H1 (cell line): Measurements from ENCODE around the gene ARHGAP1. TPM values are rescaled to one million over a fixed set of nuclear protein-coding genes. Genes with fewer than 3 reads are reported as not detected.

Experiments
- CTCF ChIA-PET: fragments of 300-600 bp; sonication (Branson Sonifier 250); formaldehyde crosslinking; loops from one replicate; lab custom pipeline; 2021; ENCODE audit not compliant: partially characterized antibody; lab: Charles Lee
- POLR2A ChIA-PET: fragments of 300-600 bp; sonication (Branson Sonifier 250); formaldehyde crosslinking; loops from one replicate; lab custom pipeline; 2021; ENCODE audit warnings: inconsistent platforms; ENCODE audit not compliant: partially characterized antibody; lab: Charles Lee
- DNase-seq, 2 experiments: peaks; one replicate each; pipeline versions ENCODE4 v3.0.0 to v3.0.0-alpha.2; 2010 to 2022; ENCODE audit warnings: low spot score in 2 of 2, low read depth in 1 of 2, mixed read lengths in 1 of 2
- FAIRE-seq: peaks from 2 replicates; lab custom pipeline; 2011; peaks lifted over from hg19 to GRCh38; lab: Jason Lieb, UNC
- H2AFZ ChIP-seq: 2 replicates; pipeline ENCODE4 v1.8.1; 2012; ENCODE audit warnings: low read length, inconsistent platforms
- H2AK5ac ChIP-seq: 2 replicates; pipeline ENCODE4 v1.6.1; 2013; ENCODE audit warnings: low read depth, low read length
- H2BK120ac ChIP-seq: replicated peaks from 2 replicates; pipeline ENCODE3; 2013; ENCODE audit warnings: low read depth, low read length, inconsistent platforms
- H2BK12ac ChIP-seq: 2 replicates; pipeline ENCODE4 v1.6.1; 2013; ENCODE audit warnings: low read depth, low read length
- H2BK15ac ChIP-seq: 2 replicates; pipeline ENCODE4 v1.6.1; 2013; ENCODE audit warnings: low read length
- H2BK20ac ChIP-seq: 2 replicates; pipeline ENCODE4 v1.6.1; 2013; ENCODE audit warnings: low read length
- H2BK5ac ChIP-seq: 2 replicates; pipeline ENCODE4 v1.6.1; 2013; ENCODE audit warnings: low read depth, low read length
- H3K14ac ChIP-seq: 2 replicates; pipeline ENCODE4 v1.6.1; 2013; ENCODE audit warnings: inconsistent platforms; ENCODE audit not compliant: insufficient read length
- H3K18ac ChIP-seq: 2 replicates; pipeline ENCODE4 v1.6.1; 2013; ENCODE audit warnings: low read length; ENCODE audit errors: extremely low read depth
- H3K23ac ChIP-seq: 2 replicates; pipeline ENCODE4 v1.6.1; 2013; ENCODE audit warnings: inconsistent platforms; ENCODE audit not compliant: insufficient read length
- H3K23me2 ChIP-seq: 2 replicates; pipeline ENCODE4 v1.6.1; 2013; ENCODE audit warnings: low read depth, low read length
- H3K27ac ChIP-seq: 2 replicates; pipeline ENCODE4 v1.6.1; 2011; ENCODE audit warnings: low read depth, low read length, inconsistent platforms
- H3K27me3 ChIP-seq, 4 experiments: replicated peaks in 1 of 4; 1 replicate in 1 of 4; 2 replicates in 3 of 4; pipeline versions ENCODE4 v1.6.1 to v1.8.1; 2011 to 2013; ENCODE audit warnings: low read length in 3 of 4, mild to moderate bottlenecking in 3 of 4, inconsistent platforms in 2 of 4, mixed read lengths in 2 of 4, moderate library complexity in 1 of 4; ENCODE audit not compliant: control insufficient read depth in 3 of 4, insufficient read depth in 3 of 4; ENCODE audit errors: extremely low read depth in 1 of 4
- H3K36me3 ChIP-seq, 4 experiments: 2 replicates each; pipeline versions ENCODE4 v1.6.1 to v1.8.1; 2011 to 2013; ENCODE audit warnings: mild to moderate bottlenecking in 4 of 4, low read length in 3 of 4, moderate library complexity in 2 of 4, control low read depth in 1 of 4, inconsistent platforms in 1 of 4; ENCODE audit not compliant: insufficient read depth in 4 of 4, control insufficient read depth in 2 of 4
- H3K4ac ChIP-seq: replicated peaks from 2 replicates; pipeline ENCODE3; 2013; ENCODE audit warnings: low read length, low read depth, mixed read lengths, inconsistent platforms; ENCODE audit not compliant: insufficient read length
- H3K4me1 ChIP-seq, 4 experiments: replicated peaks in 1 of 4; 1 replicate in 1 of 4; 2 replicates in 3 of 4; pipeline versions ENCODE4 v1.6.1 to v1.8.1; 2011 to 2013; ENCODE audit warnings: low read length in 3 of 4, inconsistent platforms in 2 of 4, mixed read lengths in 1 of 4; ENCODE audit not compliant: insufficient read depth in 4 of 4, control insufficient read depth in 3 of 4
- H3K4me2 ChIP-seq, 2 experiments: 2 replicates each; pipeline versions ENCODE4 v1.6.1 to v1.8.1; 2011 to 2013; ENCODE audit warnings: low read depth in 2 of 2, low read length in 2 of 2, control low read depth in 1 of 2, inconsistent platforms in 1 of 2, mild to moderate bottlenecking in 1 of 2; ENCODE audit not compliant: insufficient read depth in 1 of 2
- H3K4me3 ChIP-seq, 4 experiments: fragments of 200-600, 300-600 bp in 1 of 4; sonication (generic), shearing (Covaris generic), sonication (Bioruptor Twin) in 1 of 4; 2 replicates each; pipeline versions ENCODE4 v1.5.1 to v1.8.1; 2011 to 2016; ENCODE audit warnings: low read length in 4 of 4, low read depth in 3 of 4, control low read depth in 2 of 4, inconsistent platforms in 2 of 4, mild to moderate bottlenecking in 2 of 4, mixed read lengths in 1 of 4, moderate library complexity in 1 of 4; ENCODE audit not compliant: insufficient read depth in 2 of 4; ENCODE audit errors: extremely low read depth in 1 of 4
- H3K56ac ChIP-seq: replicated peaks from 2 replicates; pipeline ENCODE3; 2013; ENCODE audit warnings: low read depth, mild to moderate bottlenecking, mixed read lengths, low read length, inconsistent platforms; ENCODE audit not compliant: insufficient read length
- H3K79me1 ChIP-seq: 2 replicates; pipeline ENCODE4 v1.6.1; 2013; ENCODE audit warnings: low read depth, low read length, control low read depth
- H3K79me2 ChIP-seq, 2 experiments: 2 replicates each; pipeline versions ENCODE4 v1.6.1 to v1.8.1; 2012 to 2013; ENCODE audit warnings: low read length in 2 of 2, mild to moderate bottlenecking in 2 of 2, inconsistent platforms in 1 of 2; ENCODE audit not compliant: insufficient read depth in 2 of 2, control insufficient read depth in 1 of 2
- H3K9ac ChIP-seq, 4 experiments: replicated peaks in 1 of 4; 1 replicate in 1 of 4; 2 replicates in 3 of 4; pipeline versions ENCODE4 v1.6.1 to v1.8.1; 2011 to 2013; ENCODE audit warnings: low read depth in 3 of 4, low read length in 3 of 4, control low read depth in 2 of 4, mild to moderate bottlenecking in 2 of 4, moderate library complexity in 2 of 4, inconsistent platforms in 1 of 4; ENCODE audit errors: extremely low read depth in 1 of 4
- H3K9me3 ChIP-seq, 2 experiments: 2 replicates each; pipeline versions ENCODE4 v1.6.1 to v1.8.1; 2012 to 2013; ENCODE audit warnings: mild to moderate bottlenecking in 2 of 2, moderate library complexity in 2 of 2, control low read depth in 1 of 2, inconsistent platforms in 1 of 2, low read depth in 1 of 2, low read length in 1 of 2, mixed read lengths in 1 of 2; ENCODE audit not compliant: insufficient read depth in 2 of 2
- H4K20me1 ChIP-seq, 2 experiments: replicated peaks in 1 of 2; 2 replicates each; pipeline versions ENCODE3 to v1.8.1; 2011 to 2013; ENCODE audit warnings: inconsistent platforms in 2 of 2, low read length in 2 of 2, mild to moderate bottlenecking in 1 of 2; ENCODE audit not compliant: insufficient read depth in 2 of 2, control insufficient read depth in 1 of 2
- H4K5ac ChIP-seq: 2 replicates; pipeline ENCODE4 v1.6.1; 2013; ENCODE audit warnings: low read length, low read depth, mixed read lengths, inconsistent platforms; ENCODE audit not compliant: insufficient read length
- H4K8ac ChIP-seq: 2 replicates; pipeline ENCODE4 v1.8.0; 2013; ENCODE audit warnings: mild to moderate bottlenecking, moderate library complexity, low read length, inconsistent platforms; ENCODE audit not compliant: insufficient read depth; ENCODE audit errors: extremely low read depth
- H4K91ac ChIP-seq: replicated peaks from 2 replicates; pipeline ENCODE3; 2013; ENCODE audit warnings: low read length, mixed read lengths, inconsistent platforms; ENCODE audit not compliant: insufficient read length
- ASH2L ChIP-seq: fragments of 200-600, 300-600 bp; sonication (generic); IDR thresholded peaks from one replicate; pipeline ENCODE4 v1.7.1; 2017; ENCODE audit warnings: low read length
- ATF3 ChIP-seq: IDR thresholded peaks from 2 replicates; pipeline ENCODE4 v1.6.1; 2011; ENCODE audit warnings: low read depth, mild to moderate bottlenecking, low read length; ENCODE audit not compliant: insufficient read depth
- CBX8 ChIP-seq: fragments of 300-800, 300-1000 bp; sonication (generic); IDR thresholded peaks from 2 replicates; pipeline ENCODE4 v1.7.1; 2016; ENCODE audit warnings: low read depth, low read length, borderline replicate concordance
- CTBP2 ChIP-seq: IDR thresholded peaks from 2 replicates; pipeline ENCODE4 v1.7.0; 2011; ENCODE audit warnings: borderline replicate concordance, mild to moderate bottlenecking, moderate library complexity, mixed read lengths, low read length; ENCODE audit not compliant: insufficient read depth, insufficient read length
- EP300 ChIP-seq, 2 experiments: IDR thresholded peaks; 1 replicate in 1 of 2; 2 replicates in 1 of 2; pipeline ENCODE4 v1.6.1; 2011 to 2012; ENCODE audit warnings: low read depth in 2 of 2, low read length in 2 of 2, mild to moderate bottlenecking in 2 of 2, borderline replicate concordance in 1 of 2, inconsistent platforms in 1 of 2, moderate library complexity in 1 of 2
- POU5F1 ChIP-seq: IDR thresholded peaks from 2 replicates; pipeline ENCODE4 v1.6.1; 2011; ENCODE audit warnings: low read depth, mild to moderate bottlenecking, low read length, moderate library complexity
- RFX5 ChIP-seq: IDR thresholded peaks from 2 replicates; pipeline ENCODE4 v1.6.1; 2011; ENCODE audit warnings: low read depth, low read length, improper control_type of control experiment, borderline replicate concordance
- RNF2 ChIP-seq: fragments of 200-900, 300-1000 bp; sonication (generic); IDR thresholded peaks from 2 replicates; pipeline ENCODE4 v1.7.1; 2016; ENCODE audit warnings: borderline replicate concordance, low read depth, mild to moderate bottlenecking, antibody characterized with exemption, low read length; ENCODE audit not compliant: poor library complexity, severe bottlenecking; ENCODE audit errors: missing control alignments
- RXRA ChIP-seq: IDR thresholded peaks from 2 replicates; pipeline ENCODE4 v1.6.1; 2011; ENCODE audit warnings: low read depth, mild to moderate bottlenecking, low read length, moderate library complexity; ENCODE audit not compliant: insufficient read depth
- SIRT6 ChIP-seq: IDR thresholded peaks from one replicate; pipeline ENCODE4 v1.7.1; 2012; ENCODE audit warnings: low read length, inconsistent platforms
- TCF12 ChIP-seq: IDR thresholded peaks from 2 replicates; pipeline ENCODE4 v1.6.1; 2011; ENCODE audit warnings: low read depth, mild to moderate bottlenecking, low read length
- ZNF274 ChIP-seq: IDR thresholded peaks from 2 replicates; pipeline ENCODE4 v1.7.0; 2012; ENCODE audit warnings: low read length, borderline replicate concordance; ENCODE audit errors: extremely low read depth
- WGBS, 2 experiments: shearing (Covaris generic) in 1 of 2; methylation state at CpG; one replicate each; pipeline versions ENCODE4 v1.1.6 to v1.1.7; 2013 to 2015; ENCODE audit warnings: low lambda C conversion rate in 2 of 2, mixed read lengths in 2 of 2, inconsistent platforms in 1 of 2, low coverage in 1 of 2, missing lambda C conversion rate in 1 of 2; ENCODE audit not compliant: insufficient replicate concordance in 2 of 2, insufficient coverage in 1 of 2, insufficient read length in 1 of 2; ENCODE audit errors: extremely low coverage in 1 of 2, missing lambda C conversion rate in 1 of 2; 5-methylcytosine and 5-hydroxymethylcytosine counted together
- polyA plus RNA-seq, 7 experiments: library from polyadenylated mRNA; depleted of rRNA in 3 of 7; stranded (reverse) in 5 of 7; unstranded in 2 of 7; fragments of >200 nt in 5 of 7; fragments of 200-250 nt in 2 of 7; gene quantifications; 1 replicate in 5 of 7; 2 replicates in 1 of 7; 4 replicates in 1 of 7; pipeline versions ENCODE4 v1.2.1 to v1.2.3, GENCODE V29; 2011 to 2013; ENCODE audit warnings: missing spikeins in 2 of 7, mixed read lengths in 2 of 7
- total RNA-seq: library from RNA; stranded (reverse); fragmentation: NEBNext Ultra II Directional; extraction: Animal tissue kit (Norgen Biotek cat#: 25700); gene quantifications from 2 replicates; pipeline ENCODE4 v1.2.1, GENCODE V29; 2021

ARHGAP1 gene
- total and polyA plus RNA-seq, 2 of the 8 experiments (the other 6 are each of a cell fraction or from before 2014, with no cell fraction given), result 28.6 to 58.8 TPM

- CTCF ChIA-PET, result interaction anchor here (1.7 to 1.8 kb wide), 2 partner anchors 52 to 77 kb away, joined by 3 to 7 read pairs; no protein-coding TSS in a partner anchor
- no peaks in the 10 kb centered on the region for H3K79me2 ChIP-seq
- whole genome bisulfite sequencing, 2 experiments, result 91% methylated on average over 8 of the region's 8 CpGs; no CpG with 5 or more reads in 1 of the 2 experiments
Measured at GRCh38 chr11:46677169-46677568, 23.2 kb downstream of the ARHGAP1 start.

More at GRCh38 chr11:46677169-46677568, 23.2 kb downstream of the ARHGAP1 start:
- H4K91ac ChIP-seq, result no peak overlapping the region
- no peak overlapping the region for H3K23ac ChIP-seq
- H4K20me1 ChIP-seq, result peaks cover 0 to 3% of the 10 kb centered on the region in 2 experiments
- no peak overlapping the region for H2BK12ac ChIP-seq
- H3K27ac ChIP-seq, result no peak overlapping the region
- H2AFZ ChIP-seq, result no peak overlapping the region
- POLR2A ChIA-PET, result interaction anchor here (0.7 kb wide), 1 partner anchor 564 kb away, joined by 4 read pairs; no protein-coding TSS in a partner anchor
- H2BK20ac ChIP-seq, result no peak overlapping the region
- H3K36me3 ChIP-seq, result peaks cover 2 to 22% (median 10%) of the 10 kb centered on the region in 4 experiments; a peak in 6 of 8 replicates
- peak overlapping the region; percentile 58; the same call in 1 of the 2 replicates for H4K8ac ChIP-seq
- H4K5ac ChIP-seq, result no peak overlapping the region
- DNase-seq, result no peak
- FAIRE-seq, result no peak
- H3K9ac ChIP-seq, result no peak overlapping the region
- no peak overlapping the region for H2BK5ac ChIP-seq
- H2AK5ac ChIP-seq, result no peak overlapping the region
- no peak overlapping the region for H3K14ac ChIP-seq
- H2BK15ac ChIP-seq, result no peak overlapping the region
- no peak overlapping the region for H3K4ac ChIP-seq
- no peak for TF ChIP-seq SIRT6
- no peak for TF ChIP-seq RXRA
- TF ChIP-seq POU5F1, result no peak
- no peak for TF ChIP-seq ZNF274
- no peak for TF ChIP-seq RNF2
- TF ChIP-seq CTBP2, result no peak
- no peak for TF ChIP-seq CBX8
- TF ChIP-seq TCF12, result no peak
- TF ChIP-seq ATF3, result no peak
- no peak for TF ChIP-seq RFX5
- TF ChIP-seq ASH2L, result no peak
- TF ChIP-seq EP300 (IDR thresholded peaks at IDR 0.05; ENCODE audit: borderline replicate concordance in 1 of 2, low read depth in 2 of 2, low read length in 2 of 2), result no peak
- H3K27me3 ChIP-seq, result no peaks in the 10 kb centered on the region
- H3K56ac ChIP-seq, result no peak overlapping the region
- H3K9me3 ChIP-seq, result no peaks in the 10 kb centered on the region
- no peaks in the 10 kb centered on the region for H3K23me2 ChIP-seq
- H3K4me2 ChIP-seq, result no peak overlapping the region
- H3K4me1 ChIP-seq, result peaks cover 3 to 19% (median 7%) of the 10 kb centered on the region in 4 experiments
- H3K18ac ChIP-seq, result no peak overlapping the region
- H3K79me1 ChIP-seq, result no peaks in the 10 kb centered on the region
- no peak overlapping the region for H2BK120ac ChIP-seq
- H3K4me3 ChIP-seq, result no peak overlapping the region
